ENCODE data around the gene HOTAIR.

DNA sequence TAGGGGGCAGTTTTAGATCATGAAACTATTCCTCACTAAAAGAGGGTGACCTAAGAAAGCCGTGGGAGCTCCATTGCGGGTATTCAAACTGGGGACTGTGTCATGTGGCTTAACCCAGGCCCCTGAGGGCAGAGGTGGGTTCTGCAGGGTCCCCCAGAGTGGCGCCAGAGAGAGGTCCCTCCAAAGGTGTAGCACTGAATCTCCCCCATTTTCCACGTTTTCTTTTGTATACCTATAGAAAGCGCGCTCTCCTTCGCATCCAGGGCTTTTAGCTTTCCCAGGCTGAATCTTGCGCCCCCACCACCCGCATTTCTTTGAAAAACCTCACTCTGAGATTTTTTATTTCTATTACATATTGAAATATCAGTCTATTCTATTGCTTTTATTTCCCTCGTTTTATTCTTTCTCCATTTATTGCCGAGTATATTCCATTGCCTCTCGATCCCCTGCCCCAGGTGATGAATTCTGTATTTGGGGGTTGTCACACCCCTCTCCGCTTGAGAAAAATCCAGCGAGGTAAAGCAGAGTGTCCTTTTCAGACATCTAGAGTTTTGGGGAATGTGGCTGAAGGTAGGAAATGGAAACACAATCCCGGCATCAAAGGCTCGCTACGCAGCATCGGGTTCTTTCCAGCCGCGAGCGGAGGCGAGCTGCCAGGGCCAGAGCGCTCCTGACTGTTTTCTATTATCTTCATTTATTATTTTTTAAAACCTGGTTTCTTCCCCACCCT is 37.0 kb downstream of the HOTAIR start:
- TF ChIP-seq, protein P1, sequence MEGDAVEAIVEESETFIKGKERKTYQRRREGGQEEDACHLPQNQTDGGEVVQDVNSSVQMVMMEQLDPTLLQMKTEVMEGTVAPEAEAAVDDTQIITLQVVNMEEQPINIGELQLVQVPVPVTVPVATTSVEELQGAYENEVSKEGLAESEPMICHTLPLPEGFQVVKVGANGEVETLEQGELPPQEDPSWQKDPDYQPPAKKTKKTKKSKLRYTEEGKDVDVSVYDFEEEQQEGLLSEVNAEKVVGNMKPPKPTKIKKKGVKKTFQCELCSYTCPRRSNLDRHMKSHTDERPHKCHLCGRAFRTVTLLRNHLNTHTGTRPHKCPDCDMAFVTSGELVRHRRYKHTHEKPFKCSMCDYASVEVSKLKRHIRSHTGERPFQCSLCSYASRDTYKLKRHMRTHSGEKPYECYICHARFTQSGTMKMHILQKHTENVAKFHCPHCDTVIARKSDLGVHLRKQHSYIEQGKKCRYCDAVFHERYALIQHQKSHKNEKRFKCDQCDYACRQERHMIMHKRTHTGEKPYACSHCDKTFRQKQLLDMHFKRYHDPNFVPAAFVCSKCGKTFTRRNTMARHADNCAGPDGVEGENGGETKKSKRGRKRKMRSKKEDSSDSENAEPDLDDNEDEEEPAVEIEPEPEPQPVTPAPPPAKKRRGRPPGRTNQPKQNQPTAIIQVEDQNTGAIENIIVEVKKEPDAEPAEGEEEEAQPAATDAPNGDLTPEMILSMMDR (conservative IDR thresholded peaks at IDR 0.05; ENCODE audit: low read depth, low read length): no peak
- TF ChIP-seq EZH2 (IDR thresholded peaks at IDR 0.05; ENCODE audit: borderline replicate concordance, low read depth, low read length, poor library complexity, severe bottlenecking): no peak
